ENCODE measurements around the gene ACTR1B.

The ACTR1B gene

DNA sequence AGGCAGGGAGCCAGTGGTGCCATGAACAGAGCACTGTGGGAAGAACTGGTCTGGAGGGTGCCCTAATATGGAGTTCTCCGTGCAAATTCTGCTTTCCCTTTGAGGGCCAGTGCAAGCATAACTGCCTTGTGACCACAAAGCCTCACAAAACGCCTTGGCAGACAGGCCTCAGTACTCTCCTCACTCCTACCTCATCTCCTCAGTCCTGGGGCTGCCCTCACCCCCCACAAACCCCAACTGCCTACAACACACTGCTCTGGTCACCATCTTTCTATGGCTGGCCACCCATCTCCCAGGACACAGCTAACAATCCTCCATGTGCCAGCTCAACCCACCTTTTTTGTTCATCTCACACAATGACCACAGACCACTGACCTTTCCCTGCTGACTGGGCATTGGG, 9.1 kb downstream of the ACTR1B start:
- Histone ChIP-seq H3K4me3 (ENCODE audit: low read length, poor library complexity, severe bottlenecking) (no peak overlapping the region), H3F3A (ENCODE audit: low read depth) (no peaks in the 10 kb centered on the region), H3K9me2 (replicated peaks; ENCODE audit: low read depth, low read length) (no peaks in the 10 kb centered on the region), H3K9me3 (ENCODE audit: insufficient read depth, low read depth, low read length) (no peaks in the 10 kb centered on the region), H3K4me2 (ENCODE audit: low read depth, low read length, poor library complexity, severe bottlenecking) (no peak overlapping the region), H3K27me3 (ENCODE audit: insufficient read depth, low read length, poor library complexity, severe bottlenecking) (no peaks in the 10 kb centered on the region), H4K20me1 (ENCODE audit: insufficient read depth, low read length, poor library complexity, severe bottlenecking) (no peaks in the 10 kb centered on the region), H2AFZ (ENCODE audit: low read length) (no peak overlapping the region), H3K79me2 (ENCODE audit: insufficient read depth, low read length) (peaks cover 2% of the 10 kb centered on the region; the same call in 1 of the 2 replicates), H3K36me3 (ENCODE audit: insufficient read depth, low read length) (peaks cover 18% of the 10 kb centered on the region; the same call in 1 of the 2 replicates), H3K9ac (ENCODE audit: low read depth, low read length, poor library complexity, severe bottlenecking) (no peak overlapping the region), H3K4me1 (ENCODE audit: insufficient read depth, low read length, poor library complexity, severe bottlenecking) (no peaks in the 10 kb centered on the region)
- TF ChIP-seq EZH2phosphoT487 (IDR thresholded peaks at IDR 0.05; ENCODE audit: borderline replicate concordance): no peak
- TF ChIP-seq, protein P1, sequence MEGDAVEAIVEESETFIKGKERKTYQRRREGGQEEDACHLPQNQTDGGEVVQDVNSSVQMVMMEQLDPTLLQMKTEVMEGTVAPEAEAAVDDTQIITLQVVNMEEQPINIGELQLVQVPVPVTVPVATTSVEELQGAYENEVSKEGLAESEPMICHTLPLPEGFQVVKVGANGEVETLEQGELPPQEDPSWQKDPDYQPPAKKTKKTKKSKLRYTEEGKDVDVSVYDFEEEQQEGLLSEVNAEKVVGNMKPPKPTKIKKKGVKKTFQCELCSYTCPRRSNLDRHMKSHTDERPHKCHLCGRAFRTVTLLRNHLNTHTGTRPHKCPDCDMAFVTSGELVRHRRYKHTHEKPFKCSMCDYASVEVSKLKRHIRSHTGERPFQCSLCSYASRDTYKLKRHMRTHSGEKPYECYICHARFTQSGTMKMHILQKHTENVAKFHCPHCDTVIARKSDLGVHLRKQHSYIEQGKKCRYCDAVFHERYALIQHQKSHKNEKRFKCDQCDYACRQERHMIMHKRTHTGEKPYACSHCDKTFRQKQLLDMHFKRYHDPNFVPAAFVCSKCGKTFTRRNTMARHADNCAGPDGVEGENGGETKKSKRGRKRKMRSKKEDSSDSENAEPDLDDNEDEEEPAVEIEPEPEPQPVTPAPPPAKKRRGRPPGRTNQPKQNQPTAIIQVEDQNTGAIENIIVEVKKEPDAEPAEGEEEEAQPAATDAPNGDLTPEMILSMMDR (conservative IDR thresholded peaks at IDR 0.05; ENCODE audit: low read length): no peak

DNA sequence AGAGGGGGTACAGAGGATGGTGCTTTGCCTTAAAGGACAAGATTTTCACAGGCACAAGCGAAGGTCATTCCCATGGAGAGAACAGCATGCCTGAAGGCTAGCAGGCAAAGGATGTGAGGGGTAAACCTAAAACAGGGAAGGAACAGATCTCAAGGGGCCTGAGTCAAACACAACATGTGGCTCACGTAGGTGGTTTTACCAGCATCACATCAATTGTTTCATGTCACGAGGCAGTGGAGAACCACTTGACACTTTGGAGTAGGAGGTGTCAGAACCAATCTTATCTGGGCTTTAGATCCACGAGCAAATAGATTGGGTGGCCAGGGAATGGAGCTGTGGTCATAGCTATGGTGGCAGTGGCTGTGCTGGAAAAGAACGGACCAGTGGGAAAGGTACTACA, 9.5 kb downstream of the ACTR1B start:
- no peak overlapping the region for H3K4me2 ChIP-seq (ENCODE audit: low read depth, low read length, poor library complexity, severe bottlenecking)
- peaks cover 18% of the 10 kb centered on the region; the same call in 1 of the 2 replicates for H3K36me3 ChIP-seq (ENCODE audit: insufficient read depth, low read length)

DNA sequence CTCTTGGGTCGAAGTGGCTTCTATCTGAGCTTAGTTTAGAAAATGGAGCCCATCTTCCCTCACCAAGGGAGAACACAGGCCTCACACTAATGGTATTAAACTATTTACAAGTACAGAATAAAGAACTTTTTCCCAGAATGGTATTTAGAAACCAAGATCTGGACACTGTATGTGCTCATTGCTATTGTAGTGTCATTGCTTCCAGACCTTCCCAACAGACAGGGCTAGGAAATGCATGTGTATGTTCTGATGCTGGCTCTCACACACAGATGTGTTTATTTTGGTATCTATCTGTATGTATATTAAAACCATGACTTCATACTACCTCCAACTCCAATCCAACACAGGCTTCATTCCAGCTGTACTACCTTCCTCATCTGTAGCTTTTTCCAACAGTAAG, 10.0 kb downstream of the ACTR1B start:
- no peaks in the 10 kb centered on the region for H3K27me3 ChIP-seq (ENCODE audit: insufficient read depth, low read length, poor library complexity, severe bottlenecking)
- H3K36me3 ChIP-seq (ENCODE audit: insufficient read depth, low read length): peaks cover 18% of the 10 kb centered on the region; the same call in 1 of the 2 replicates
- no peaks in the 10 kb centered on the region for H3K79me2 ChIP-seq (ENCODE audit: insufficient read depth, low read length)
- H4K20me1 ChIP-seq (ENCODE audit: insufficient read depth, low read length, poor library complexity, severe bottlenecking): no peaks in the 10 kb centered on the region
- H3K9me2 ChIP-seq (replicated peaks; ENCODE audit: low read depth, low read length): no peaks in the 10 kb centered on the region
- no peak overlapping the region for H3K9ac ChIP-seq (ENCODE audit: low read depth, low read length, poor library complexity, severe bottlenecking)
- no peak overlapping the region for H2AFZ ChIP-seq (ENCODE audit: low read length)
- no peaks in the 10 kb centered on the region for H3F3A ChIP-seq (ENCODE audit: low read depth)
- no peaks in the 10 kb centered on the region for H3K4me1 ChIP-seq (ENCODE audit: insufficient read depth, low read length, poor library complexity, severe bottlenecking)
- no peak for TF ChIP-seq EZH2phosphoT487 (IDR thresholded peaks at IDR 0.05; ENCODE audit: borderline replicate concordance)
- TF ChIP-seq, protein P1 (conservative IDR thresholded peaks at IDR 0.05; ENCODE audit: low read length): no peak
- H3K9me3 ChIP-seq (ENCODE audit: insufficient read depth, low read depth, low read length): no peaks in the 10 kb centered on the region
- H3K4me2 ChIP-seq (ENCODE audit: low read depth, low read length, poor library complexity, severe bottlenecking): no peak overlapping the region
- no peak overlapping the region for H3K4me3 ChIP-seq (ENCODE audit: low read length, poor library complexity, severe bottlenecking)

More for the DNA sequence above, 9.5 kb downstream of the ACTR1B start:
- no peak overlapping the region for H3K4me3 ChIP-seq (ENCODE audit: low read length, poor library complexity, severe bottlenecking)
- no peak overlapping the region for H3K9ac ChIP-seq (ENCODE audit: low read depth, low read length, poor library complexity, severe bottlenecking)
- no peaks in the 10 kb centered on the region for H3K27me3 ChIP-seq (ENCODE audit: insufficient read depth, low read length, poor library complexity, severe bottlenecking)
- no peaks in the 10 kb centered on the region for H3K9me3 ChIP-seq (ENCODE audit: insufficient read depth, low read depth, low read length)
- TF ChIP-seq EZH2phosphoT487 (IDR thresholded peaks at IDR 0.05; ENCODE audit: borderline replicate concordance): no peak
- TF ChIP-seq, protein P1 (conservative IDR thresholded peaks at IDR 0.05; ENCODE audit: low read length): no peak
- H4K20me1 ChIP-seq (ENCODE audit: insufficient read depth, low read length, poor library complexity, severe bottlenecking): no peaks in the 10 kb centered on the region
- no peaks in the 10 kb centered on the region for H3K4me1 ChIP-seq (ENCODE audit: insufficient read depth, low read length, poor library complexity, severe bottlenecking)
- no peaks in the 10 kb centered on the region for H3K79me2 ChIP-seq (ENCODE audit: insufficient read depth, low read length)
- H2AFZ ChIP-seq (ENCODE audit: low read length): no peak overlapping the region
- H3K9me2 ChIP-seq (replicated peaks; ENCODE audit: low read depth, low read length): no peaks in the 10 kb centered on the region
- H3F3A ChIP-seq (ENCODE audit: low read depth): no peaks in the 10 kb centered on the region

All from Loucy (cell line).